IMR-90 (cell line): ENCODE measurements around the gene S100A1. TPM values are rescaled to one million over a fixed set of nuclear protein-coding genes. Genes with fewer than 3 reads are reported as not detected.

ENCODE experiments used
- ATAC-seq: fragments of 200-7000 bp; cut with Tn5 transposase; 2 replicates; pipeline ENCODE4 v1.9.1; 2020; ENCODE audit warnings: low read depth, mild to moderate bottlenecking, moderate library complexity
- BruUV-seq: library from RNA; stranded (reverse); fragments of 400-500 nt; replicated peaks from 2 replicates; lab custom pipeline; 2021; lab: Mats Ljungman, UMichigan
- CTCF ChIA-PET: fragments of 300-600 bp; formaldehyde crosslinking; extraction: SDS; loops from one replicate; lab custom pipeline; 2021; ENCODE audit warnings: antibody characterized with exemption; lab: Yijun Ruan, JAX
- POLR2A ChIA-PET: fragments of 300-600 bp; sonication (Branson Sonifier 250); formaldehyde crosslinking; loops from one replicate; lab custom pipeline; 2022; ENCODE audit warnings: antibody characterized with exemption; ENCODE audit not compliant: unreplicated experiment; lab: Charles Lee
- DNase-seq: peaks from one replicate; pipeline ENCODE4 v3.0.0; 2013
- H2AFZ ChIP-seq: replicated peaks from 2 replicates; pipeline ENCODE3; 2013; ENCODE audit warnings: low read length, mild to moderate bottlenecking; ENCODE audit not compliant: poor library complexity
- H2AK5ac ChIP-seq: 2 replicates; pipeline ENCODE4 v1.6.1; 2013; ENCODE audit warnings: low read depth, low read length, inconsistent platforms
- H2AK9ac ChIP-seq: replicated peaks from 2 replicates; pipeline ENCODE3; 2013; ENCODE audit warnings: mild to moderate bottlenecking, low read depth, low read length, moderate library complexity; ENCODE audit not compliant: poor library complexity
- H2BK120ac ChIP-seq: 2 replicates; pipeline ENCODE4 v1.6.1; 2013; ENCODE audit warnings: low read depth, low read length, inconsistent platforms
- H2BK15ac ChIP-seq: 3 replicates; pipeline ENCODE4 v1.6.1; 2013; ENCODE audit warnings: low read depth, low read length, inconsistent platforms
- H2BK20ac ChIP-seq: 2 replicates; pipeline ENCODE4 v1.6.1; 2013; ENCODE audit warnings: low read depth, mild to moderate bottlenecking, inconsistent platforms, low read length, moderate library complexity
- H2BK5ac ChIP-seq: 2 replicates; pipeline ENCODE4 v1.6.1; 2013; ENCODE audit warnings: mild to moderate bottlenecking, low read depth, low read length, inconsistent platforms; ENCODE audit not compliant: poor library complexity, severe bottlenecking
- H3K14ac ChIP-seq: replicated peaks from 2 replicates; pipeline ENCODE4 v1.6.1; 2013; ENCODE audit warnings: low read depth, low read length, inconsistent platforms
- H3K18ac ChIP-seq: 2 replicates; pipeline ENCODE4 v1.6.1; 2013; ENCODE audit warnings: low read depth, low read length, control low read depth
- H3K23ac ChIP-seq: 2 replicates; pipeline ENCODE4 v1.6.1; 2013; ENCODE audit warnings: low read depth, low read length, inconsistent platforms
- H3K27ac ChIP-seq: 2 replicates; pipeline ENCODE4 v1.5.1; 2013; ENCODE audit warnings: mild to moderate bottlenecking, control low read depth, low read length; ENCODE audit not compliant: insufficient read depth
- H3K27me3 ChIP-seq: 2 replicates; pipeline ENCODE4 v1.6.1; 2013; ENCODE audit warnings: low read length; ENCODE audit not compliant: control insufficient read depth, insufficient read depth
- H3K36me3 ChIP-seq: 2 replicates; pipeline ENCODE4 v1.6.1; 2013; ENCODE audit warnings: low read length, mixed read lengths; ENCODE audit not compliant: control insufficient read depth, insufficient read depth
- H3K4ac ChIP-seq: 2 replicates; pipeline ENCODE4 v1.6.1; 2013; ENCODE audit warnings: low read depth, low read length, inconsistent platforms
- H3K4me1 ChIP-seq: 2 replicates; pipeline ENCODE4 v1.6.1; 2013; ENCODE audit warnings: low read length, mixed read lengths; ENCODE audit not compliant: control insufficient read depth, insufficient read depth
- H3K4me2 ChIP-seq: 2 replicates; pipeline ENCODE4 v1.6.1; 2013; ENCODE audit warnings: low read depth, mild to moderate bottlenecking, control low read depth, low read length, moderate library complexity
- H3K4me3 ChIP-seq: 2 replicates; pipeline ENCODE4 v1.5.1; 2013; ENCODE audit warnings: low read depth, mild to moderate bottlenecking, control low read depth, low read length, moderate library complexity; ENCODE audit not compliant: insufficient read depth
- H3K56ac ChIP-seq: 2 replicates; pipeline ENCODE4 v1.6.1; 2013; ENCODE audit warnings: low read length, inconsistent platforms; ENCODE audit not compliant: insufficient read depth; ENCODE audit errors: extremely low read depth
- H3K79me1 ChIP-seq, 2 experiments: 2 replicates each; pipeline ENCODE4 v1.6.1; 2013; ENCODE audit warnings: low read length in 2 of 2, inconsistent platforms in 1 of 2, low read depth in 1 of 2
- H3K9ac ChIP-seq: 2 replicates; pipeline ENCODE4 v1.6.1; 2013; ENCODE audit warnings: low read depth, low read length, control low read depth
- H3K9me1 ChIP-seq: 2 replicates; pipeline ENCODE4 v1.6.1; 2013; ENCODE audit warnings: low read length, inconsistent platforms; ENCODE audit not compliant: insufficient read depth
- H3K9me3 ChIP-seq: 2 replicates; pipeline ENCODE4 v1.6.1; 2013; ENCODE audit warnings: low read length; ENCODE audit not compliant: control insufficient read depth, insufficient read depth
- H4K20me1 ChIP-seq: 2 replicates; pipeline ENCODE4 v1.6.1; 2013; ENCODE audit warnings: low read length, inconsistent platforms; ENCODE audit not compliant: insufficient read depth
- H4K5ac ChIP-seq: 2 replicates; pipeline ENCODE4 v1.6.1; 2013; ENCODE audit warnings: mild to moderate bottlenecking, low read depth, low read length, control low read depth
- H4K8ac ChIP-seq, 2 experiments: 2 replicates each; pipeline ENCODE4 v1.6.1; 2013; ENCODE audit warnings: low read depth in 2 of 2, low read length in 2 of 2, control low read depth in 1 of 2, inconsistent platforms in 1 of 2
- H4K91ac ChIP-seq: 2 replicates; pipeline ENCODE4 v1.6.1; 2013; ENCODE audit warnings: low read depth, low read length, inconsistent platforms; ENCODE audit not compliant: insufficient read depth
- CHD1 ChIP-seq: IDR thresholded peaks from 2 replicates; pipeline ENCODE4 v1.6.1; 2012; ENCODE audit warnings: low read depth, low read length, improper control_type of control experiment
- CTCF ChIP-seq: conservative IDR thresholded peaks from 2 replicates; pipeline ENCODE4 v1.5.1; 2012; ENCODE audit warnings: mild to moderate bottlenecking, low read depth, low read length, improper control_type of control experiment
- ELK1 ChIP-seq: fragments of 150-350 bp; IDR thresholded peaks from 2 replicates; pipeline ENCODE4 v1.6.1; 2016; ENCODE audit warnings: low read depth, mild to moderate bottlenecking, low read length, moderate library complexity, borderline replicate concordance
- FOS ChIP-seq: fragments of 150-350 bp; IDR thresholded peaks from 2 replicates; pipeline ENCODE4 v1.6.1; 2016; ENCODE audit warnings: low read depth, low read length
- MAFK ChIP-seq: IDR thresholded peaks from 2 replicates; pipeline ENCODE4 v1.6.1; 2012; ENCODE audit warnings: low read depth, low read length, improper control_type of control experiment
- MAZ ChIP-seq: IDR thresholded peaks from 2 replicates; pipeline ENCODE4 v1.6.1; 2012; ENCODE audit warnings: low read depth, mild to moderate bottlenecking, low read length, improper control_type of control experiment, moderate library complexity, borderline replicate concordance
- MXI1 ChIP-seq: IDR thresholded peaks from 2 replicates; pipeline ENCODE4 v1.6.1; 2012; ENCODE audit warnings: low read depth, mild to moderate bottlenecking, low read length, moderate library complexity, borderline replicate concordance
- RAD21 ChIP-seq: IDR thresholded peaks from 2 replicates; pipeline ENCODE4 v1.6.1; 2012; ENCODE audit warnings: low read length, improper control_type of control experiment
- RCOR1 ChIP-seq: IDR thresholded peaks from 2 replicates; pipeline ENCODE4 v1.6.1; 2012; ENCODE audit warnings: mild to moderate bottlenecking, low read length, improper control_type of control experiment; ENCODE audit not compliant: insufficient replicate concordance
- RFX5 ChIP-seq: IDR thresholded peaks from 2 replicates; pipeline ENCODE4 v1.8.0; 2012; ENCODE audit warnings: low read depth, mild to moderate bottlenecking, low read length, moderate library complexity
- WGBS, 2 experiments: methylation state at CpG; one replicate each; pipeline versions ENCODE4 v1.1.5 to v1.1.7; 2013; ENCODE audit warnings: missing lambda C conversion rate in 2 of 2; ENCODE audit not compliant: insufficient read length in 1 of 2; ENCODE audit errors: extremely low coverage in 2 of 2; 5-methylcytosine and 5-hydroxymethylcytosine counted together
- dilution Hi-C: fragments of 300-500 bp; cut with HindIII; formaldehyde crosslinking; loops from one replicate; pipeline ENCODE4 v1.14.3; 2018; ENCODE audit warnings: low sequenced_read_pairs; ENCODE audit not compliant: unreplicated experiment
- in situ Hi-C: fragments of 300-500 bp; cut with MboI; formaldehyde crosslinking; loops from 3 replicates; pipeline ENCODE4 v1.14.3; 2019; ENCODE audit warnings: low sequenced_read_pairs, inconsistent platforms, mixed read lengths
- intact Hi-C: fragments of 100-400 bp; cut with micrococcal nuclease; formaldehyde crosslinking; loops from 2 replicates; pipeline ENCODE4 v1.10.0; 2022
- polyA plus RNA-seq, 3 experiments: library from polyadenylated mRNA; depleted of rRNA; stranded (reverse); fragments of >200 nt; gene quantifications; 2 replicates each; pipeline ENCODE4 v1.2.3, GENCODE V29; 2012; ENCODE audit warnings: low replicate concordance in 1 of 3
- total RNA-seq: library from RNA; depleted of rRNA; stranded (reverse); fragments of >200 nt; gene quantifications from 2 replicates; pipeline ENCODE4 v1.2.3, GENCODE V29; 2012

S100A1 gene
- total and polyA plus RNA-seq, 2 of the 4 experiments (the other 2 are of a cell fraction) = 0.18 to 0.29 TPM

GRCh38 chr1:153585006-153585405 is 43.2 kb upstream of the S100A1 start:
- no peaks in the 10 kb centered on the region for H3K36me3 ChIP-seq
- H3K23ac ChIP-seq = no peak overlapping the region
- in situ Hi-C loops = no loop called here
- H2BK120ac ChIP-seq = no peak overlapping the region
- ChIA-PET POLR2A (no interaction called here), CTCF (interaction anchor here (0.6 kb wide), 1 partner anchor 36 kb away, joined by 3 read pairs; the partner anchor contains the start of gene S100A3)
- no peak overlapping the region for H4K91ac ChIP-seq
- H2BK20ac ChIP-seq = no peak overlapping the region
- no peaks in the 10 kb centered on the region for H3K79me1 ChIP-seq
- no peaks in the 10 kb centered on the region for H3K9me1 ChIP-seq
- H3K4me1 ChIP-seq = peaks cover 2% of the 10 kb centered on the region; the same call in 1 of the 2 replicates
- no peak overlapping the region for H2AK5ac ChIP-seq
- H3K4me2 ChIP-seq = no peak overlapping the region
- no peak overlapping the region for H4K8ac ChIP-seq
- no peak overlapping the region for H4K5ac ChIP-seq
- no peak for DNase-seq
- H3K27me3 ChIP-seq = no peaks in the 10 kb centered on the region
- intact Hi-C loops = no loop called here
- H3K18ac ChIP-seq = no peak overlapping the region
- H3K9ac ChIP-seq = no peak overlapping the region
- ATAC-seq = no peak
- no peak overlapping the region for H2BK15ac ChIP-seq
- no peak overlapping the region for H2BK5ac ChIP-seq
- no peak overlapping the region for H3K4ac ChIP-seq
- no CpG with 5 or more reads among the region's 1 CpG for WGBS, 2 experiments
- H3K27ac ChIP-seq = no peak overlapping the region
- H4K20me1 ChIP-seq = no peaks in the 10 kb centered on the region
- H3K56ac ChIP-seq = no peak overlapping the region
- TF ChIP-seq MAFK = no peak
- TF ChIP-seq CTCF = no peak
- TF ChIP-seq MXI1 = no peak
- TF ChIP-seq CHD1 = no peak
- TF ChIP-seq FOS = no peak
- no peak for TF ChIP-seq ELK1
- no peak for TF ChIP-seq RCOR1
- no peak for TF ChIP-seq MAZ
- TF ChIP-seq RAD21 = no peak
- TF ChIP-seq RFX5 = no peak
- BruUV-seq = no TSS peak
- no peak overlapping the region for H3K4me3 ChIP-seq
- no peak overlapping the region for H3K14ac ChIP-seq
- H2AFZ ChIP-seq = no peak overlapping the region
- H3K9me3 ChIP-seq = no peaks in the 10 kb centered on the region
- H2AK9ac ChIP-seq = no peak overlapping the region
- dilution Hi-C loops = no loop called here
